Esophagus squamous epithelium (tissue), 4 donors: ENCODE measurements around the gene CD2.

Experiments
- POLR2A ChIP-seq, 4 donors: fragments of 450-650 bp; IDR thresholded peaks; one replicate each; pipeline ENCODE4 v1.6.1; 2017; ENCODE audit warnings: antibody characterized with exemption in 4 of 4, mild to moderate bottlenecking in 4 of 4, moderate library complexity in 3 of 4
- TF ChIP-seq, protein P1 (sequence below), 6 experiments: fragments of 450-650 bp in 4 of 6; fragments of 200-600 bp in 2 of 6; sonication (generic) in 2 of 6; IDR thresholded peaks; one replicate each; pipeline ENCODE4 v1.5.1; 2016 to 2019; ENCODE audit warnings: antibody characterized with exemption in 6 of 6, mild to moderate bottlenecking in 4 of 6, moderate library complexity in 4 of 6

- no peak for TF ChIP-seq POLR2A (IDR thresholded peaks at IDR 0.05)
- TF ChIP-seq, protein P1, sequence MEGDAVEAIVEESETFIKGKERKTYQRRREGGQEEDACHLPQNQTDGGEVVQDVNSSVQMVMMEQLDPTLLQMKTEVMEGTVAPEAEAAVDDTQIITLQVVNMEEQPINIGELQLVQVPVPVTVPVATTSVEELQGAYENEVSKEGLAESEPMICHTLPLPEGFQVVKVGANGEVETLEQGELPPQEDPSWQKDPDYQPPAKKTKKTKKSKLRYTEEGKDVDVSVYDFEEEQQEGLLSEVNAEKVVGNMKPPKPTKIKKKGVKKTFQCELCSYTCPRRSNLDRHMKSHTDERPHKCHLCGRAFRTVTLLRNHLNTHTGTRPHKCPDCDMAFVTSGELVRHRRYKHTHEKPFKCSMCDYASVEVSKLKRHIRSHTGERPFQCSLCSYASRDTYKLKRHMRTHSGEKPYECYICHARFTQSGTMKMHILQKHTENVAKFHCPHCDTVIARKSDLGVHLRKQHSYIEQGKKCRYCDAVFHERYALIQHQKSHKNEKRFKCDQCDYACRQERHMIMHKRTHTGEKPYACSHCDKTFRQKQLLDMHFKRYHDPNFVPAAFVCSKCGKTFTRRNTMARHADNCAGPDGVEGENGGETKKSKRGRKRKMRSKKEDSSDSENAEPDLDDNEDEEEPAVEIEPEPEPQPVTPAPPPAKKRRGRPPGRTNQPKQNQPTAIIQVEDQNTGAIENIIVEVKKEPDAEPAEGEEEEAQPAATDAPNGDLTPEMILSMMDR (IDR thresholded peaks at IDR 0.05): no peak
Observed at GRCh38 chr1:116771997-116772647, 17.9 kb downstream of the CD2 start.
